Suprapubic skin (tissue), 4 donors: ENCODE results near the gene COL5A1.

Experiments
- CTCF ChIP-seq, 2 donors: fragments of 200-600 bp in 1 of 2; fragments of 450-650 bp in 1 of 2; sonication (generic) in 1 of 2; IDR thresholded peaks; one replicate each; pipeline ENCODE4 v1.5.1; 2016 to 2019; ENCODE audit warnings: antibody characterized with exemption in 2 of 2, mild to moderate bottlenecking in 1 of 2, moderate library complexity in 1 of 2
- POLR2A ChIP-seq, 2 donors: fragments of 450-650 bp; IDR thresholded peaks; one replicate each; pipeline ENCODE4 v1.6.1; 2017; ENCODE audit warnings: antibody characterized with exemption in 2 of 2, mild to moderate bottlenecking in 2 of 2, moderate library complexity in 2 of 2
- POLR2AphosphoS5 ChIP-seq, 3 donors: sonication (generic); formaldehyde crosslinking; IDR thresholded peaks; one replicate each; pipeline ENCODE4 v1.6.1; 2017; ENCODE audit warnings: antibody characterized with exemption in 3 of 3

GRCh38 chr9:134708672-134709038, 67.1 kb downstream of the COL5A1 start:
- no peak for TF ChIP-seq CTCF (IDR thresholded peaks at IDR 0.05)
- no peak for TF ChIP-seq POLR2A (IDR thresholded peaks at IDR 0.05)
- TF ChIP-seq POLR2AphosphoS5 (IDR thresholded peaks at IDR 0.05), result no peak
